ENCODE measurements around the gene NDRG3.

NDRG3 gene

GRCh38 chr20:36728986-36729385 lies 16.9 kb downstream of the NDRG3 start:
- DNase-seq (ENCODE audit: insufficient read length, low spot score): no peak
- FAIRE-seq: no peak
- peak; percentile 12 for TF ChIP-seq CTCF (IDR thresholded peaks at IDR 0.05; ENCODE audit: insufficient read depth, missing control alignments)

- TF ChIP-seq CTCF (IDR thresholded peaks at IDR 0.05; ENCODE audit: insufficient read depth, missing control alignments): no peak
- no peak for DNase-seq (ENCODE audit: insufficient read length, low spot score)
- FAIRE-seq: no peak
Observed at GRCh38 chr20:36726168-36726567, 19.7 kb downstream of the NDRG3 start.

- TF ChIP-seq CTCF (IDR thresholded peaks at IDR 0.05; ENCODE audit: insufficient read depth, missing control alignments): no peak
- FAIRE-seq: no peak
Observed at GRCh38 chr20:36720510-36720909, 25.4 kb downstream of the NDRG3 start.

GRCh38 chr20:36717657-36718056 lies 28.2 kb downstream of the NDRG3 start:
- FAIRE-seq: peak; percentile 92
- TF ChIP-seq CTCF (IDR thresholded peaks at IDR 0.05; ENCODE audit: insufficient read depth, missing control alignments): peak; percentile 62
- no peak for DNase-seq (ENCODE audit: insufficient read length, low spot score)

More at GRCh38 chr20:36720510-36720909, 25.4 kb downstream of the NDRG3 start:
- DNase-seq (ENCODE audit: insufficient read length, low spot score): no peak

GRCh38 chr20:36717021-36717420 lies 28.9 kb downstream of the NDRG3 start:
- FAIRE-seq: no peak
- TF ChIP-seq CTCF (IDR thresholded peaks at IDR 0.05; ENCODE audit: insufficient read depth, missing control alignments): no peak
- no peak for DNase-seq (ENCODE audit: insufficient read length, low spot score)

GRCh38 chr20:36712775-36713174 lies 33.1 kb downstream of the NDRG3 start:
- FAIRE-seq (no peak), DNase-seq (ENCODE audit: insufficient read length, low spot score) (no peak)
- TF ChIP-seq CTCF (IDR thresholded peaks at IDR 0.05; ENCODE audit: insufficient read depth, missing control alignments): no peak

GRCh38 chr20:36709126-36709525 lies 36.8 kb downstream of the NDRG3 start:
- peak; percentile 8 for TF ChIP-seq CTCF (IDR thresholded peaks at IDR 0.05; ENCODE audit: insufficient read depth, missing control alignments)
- DNase-seq (ENCODE audit: insufficient read length, low spot score) (no peak), FAIRE-seq (no peak)
